Measurements from ENCODE around the gene ELOVL6.
"Not testable (repeated sequence)": the region's sequence is repeated elsewhere in the genome, so short reads cannot be mapped to it uniquely, and the experiment has no call there.

Gene ELOVL6

DNA sequence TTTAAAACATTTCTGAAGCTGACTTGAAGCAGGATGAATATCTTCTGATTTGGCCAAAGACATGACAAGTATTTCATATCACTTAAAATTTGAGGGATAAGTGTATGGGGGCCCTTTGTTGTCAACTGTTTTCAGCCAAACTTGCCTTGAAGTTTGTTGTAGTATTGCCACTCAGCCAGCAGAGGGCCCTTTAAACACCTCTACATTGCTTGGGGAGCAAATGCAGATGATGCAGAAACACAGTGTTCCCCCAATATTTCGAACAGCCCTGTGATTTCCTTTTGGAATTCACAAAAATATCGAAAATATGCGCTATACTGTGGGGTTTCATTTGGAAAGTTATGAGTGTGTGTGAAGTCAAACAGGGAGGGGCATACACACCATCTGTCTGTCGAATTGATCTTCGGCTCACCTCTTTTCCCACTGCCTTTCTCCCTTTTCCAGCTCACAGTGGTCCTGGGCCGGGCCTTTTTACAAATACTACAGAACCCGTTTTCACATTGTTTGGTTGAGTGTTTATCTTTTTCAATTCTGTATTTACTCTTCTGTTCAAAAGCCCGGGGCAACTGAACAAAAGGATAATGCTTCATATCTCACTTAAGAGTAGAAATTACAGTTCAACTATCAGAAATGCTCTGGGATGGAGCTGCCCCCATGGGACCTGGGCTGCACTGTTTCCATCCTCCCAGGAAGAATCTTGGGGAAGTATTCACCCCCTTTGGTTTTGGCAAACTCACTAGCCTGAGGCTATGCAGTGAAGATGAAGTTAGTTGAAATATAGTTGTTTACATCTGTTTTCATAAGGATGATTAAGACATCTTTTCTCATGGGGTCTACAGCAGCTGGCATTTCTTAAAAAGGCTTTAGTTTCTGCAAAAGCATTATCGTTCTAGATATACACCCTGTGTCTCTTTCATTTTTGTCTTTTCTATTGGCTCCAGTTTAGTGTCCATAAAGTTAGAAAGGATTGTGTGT, 148.2 kb downstream of the ELOVL6 start:
- H3K4me3 ChIP-seq = no peak overlapping the region

DNA sequence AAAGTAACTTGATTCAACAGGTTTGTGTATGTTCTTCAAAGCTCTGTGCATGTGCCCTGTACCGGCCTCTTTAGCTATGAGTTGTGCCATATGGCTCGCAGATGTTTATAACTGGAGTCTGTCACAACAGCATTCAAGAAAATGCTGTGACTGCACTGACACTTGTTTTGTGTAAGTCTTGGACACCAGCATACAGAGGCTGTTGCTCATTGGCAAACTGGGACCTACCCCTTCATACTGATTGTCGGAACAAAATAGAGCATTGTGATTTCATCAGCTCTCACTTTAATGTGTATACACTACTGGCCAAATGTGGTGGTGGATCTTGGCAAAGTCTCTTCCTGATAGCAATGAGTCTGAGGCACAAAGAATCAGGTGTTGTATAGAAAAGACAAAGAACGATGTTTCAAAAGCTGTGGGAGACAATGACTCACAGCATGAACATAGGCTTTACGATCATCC, 151.8 kb downstream of the ELOVL6 start:
- Histone ChIP-seq H3K36me3 (peaks cover 14% of the 10 kb centered on the region), H3K4me2 (no peak overlapping the region), H3K4me1 (peaks cover 55% of the 10 kb centered on the region), H3K27ac (no peak overlapping the region; the same call in 1 of the 2 replicates), H3K9me3 (no peaks in the 10 kb centered on the region), H3K27me3 (no peaks in the 10 kb centered on the region), H3K4me3 (no peak overlapping the region), H3K9ac (no peak overlapping the region), H4K20me1 (no peaks in the 10 kb centered on the region)
- TF ChIP-seq Cebpa-rat (IDR thresholded peaks at IDR 0.05) = no peak

More for the DNA sequence above, 148.2 kb downstream of the ELOVL6 start:
- no peak overlapping the region for H3K27ac ChIP-seq
- peaks cover 40% of the 10 kb centered on the region for H3K36me3 ChIP-seq
- TF ChIP-seq Cebpa-rat (IDR thresholded peaks at IDR 0.05) = no peak
- no peak overlapping the region for H3K9ac ChIP-seq
- H3K27me3 ChIP-seq = no peaks in the 10 kb centered on the region
- H3K4me2 ChIP-seq = no peak overlapping the region
- H3K4me1 ChIP-seq = peaks cover 25% of the 10 kb centered on the region
- H3K9me3 ChIP-seq = no peaks in the 10 kb centered on the region
- H4K20me1 ChIP-seq = no peaks in the 10 kb centered on the region

DNA sequence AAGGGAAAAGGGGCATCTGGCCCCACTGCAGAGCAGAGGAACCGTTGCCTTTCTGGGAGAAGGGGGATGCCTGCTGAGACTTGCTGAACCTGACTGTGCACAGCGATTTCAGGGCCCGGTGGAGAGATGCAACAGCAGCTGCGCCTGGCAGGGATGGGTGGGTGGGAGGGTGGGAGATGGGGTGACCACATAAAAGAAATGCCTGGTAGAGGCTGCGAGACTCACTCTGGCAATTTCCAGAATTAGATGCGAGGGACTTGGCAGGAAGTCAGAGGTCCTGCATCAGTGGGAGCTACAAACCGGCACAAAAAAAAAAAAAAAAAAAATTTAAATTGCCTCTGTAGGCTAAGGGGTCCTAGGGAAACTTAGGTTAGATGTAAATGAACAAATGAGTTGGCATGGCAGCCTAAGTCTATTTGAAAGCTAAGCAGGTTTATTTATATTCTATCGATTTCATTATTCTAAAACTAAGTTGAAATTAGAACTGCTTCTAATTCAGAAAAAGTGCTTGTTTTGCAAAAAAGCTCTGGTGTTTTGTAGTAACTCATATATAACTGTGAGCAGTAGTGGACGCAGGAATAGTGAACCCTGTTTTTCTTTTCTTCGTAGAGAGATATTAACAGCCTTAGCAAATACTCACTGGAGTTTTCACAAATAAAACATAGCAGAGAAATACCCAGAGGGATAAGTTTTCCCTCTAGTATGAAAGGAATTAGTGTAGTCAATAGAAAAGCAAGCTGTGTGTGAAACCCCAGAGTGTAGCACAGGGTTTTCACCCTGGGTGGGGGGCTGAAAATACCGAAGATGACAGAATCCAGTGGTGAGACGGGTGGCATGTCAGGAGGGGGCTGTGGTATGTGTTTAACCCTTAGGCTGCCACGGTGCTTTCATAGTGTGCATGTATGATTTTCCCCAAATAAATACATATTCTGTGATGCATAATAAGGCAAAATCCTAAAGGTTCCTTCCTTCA, 155.6 kb downstream of the ELOVL6 start:
- peak overlapping the region; percentile 96 for H3K4me2 ChIP-seq
- H3K27ac ChIP-seq = peak overlapping the region; percentile 73
- H3K9me3 ChIP-seq = no peaks in the 10 kb centered on the region
- H3K4me3 ChIP-seq = peak overlapping the region; percentile 52; the same call in 1 of the 2 replicates
- H3K4me1 ChIP-seq = peaks cover 78% of the 10 kb centered on the region
- H3K36me3 ChIP-seq = peaks cover 3% of the 10 kb centered on the region; the same call in 1 of the 2 replicates
- no peak for TF ChIP-seq Cebpa-rat (IDR thresholded peaks at IDR 0.05)
- peak overlapping the region; percentile 64; the same call in 1 of the 2 replicates for H3K9ac ChIP-seq
- no peaks in the 10 kb centered on the region for H3K27me3 ChIP-seq
- no peaks in the 10 kb centered on the region for H4K20me1 ChIP-seq

DNA sequence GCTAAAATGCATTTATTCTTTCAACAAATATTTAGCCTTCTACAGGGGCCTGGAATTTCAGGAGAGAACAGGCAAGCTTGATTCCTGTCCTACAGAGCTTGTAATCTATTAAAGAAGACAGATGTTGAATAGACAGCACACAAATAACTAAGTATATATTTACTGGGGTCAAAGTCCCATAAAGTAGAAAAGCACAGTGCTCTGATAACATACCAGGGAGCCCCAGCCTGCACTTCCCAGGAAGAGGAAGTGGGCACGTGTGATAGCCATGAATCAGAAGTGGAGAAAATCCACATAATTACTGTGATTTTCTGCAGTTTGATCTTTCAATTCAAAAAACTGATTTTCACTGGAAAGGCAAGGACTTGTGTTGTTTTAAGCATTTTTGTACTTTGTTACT, 156.7 kb downstream of the ELOVL6 start:
- TF ChIP-seq Cebpa-rat (IDR thresholded peaks at IDR 0.05) = no peak
- Histone ChIP-seq H3K4me3 (peak overlapping the region; percentile 52; the same call in 1 of the 2 replicates), H3K36me3 (peaks cover 2% of the 10 kb centered on the region; the same call in 1 of the 2 replicates), H3K9ac (peak overlapping the region; percentile 64), H3K4me2 (peak overlapping the region; percentile 96), H3K9me3 (no peaks in the 10 kb centered on the region), H3K27me3 (no peaks in the 10 kb centered on the region), H3K4me1 (peaks cover 89% of the 10 kb centered on the region), H4K20me1 (no peaks in the 10 kb centered on the region), H3K27ac (peak overlapping the region; percentile 73)

DNA sequence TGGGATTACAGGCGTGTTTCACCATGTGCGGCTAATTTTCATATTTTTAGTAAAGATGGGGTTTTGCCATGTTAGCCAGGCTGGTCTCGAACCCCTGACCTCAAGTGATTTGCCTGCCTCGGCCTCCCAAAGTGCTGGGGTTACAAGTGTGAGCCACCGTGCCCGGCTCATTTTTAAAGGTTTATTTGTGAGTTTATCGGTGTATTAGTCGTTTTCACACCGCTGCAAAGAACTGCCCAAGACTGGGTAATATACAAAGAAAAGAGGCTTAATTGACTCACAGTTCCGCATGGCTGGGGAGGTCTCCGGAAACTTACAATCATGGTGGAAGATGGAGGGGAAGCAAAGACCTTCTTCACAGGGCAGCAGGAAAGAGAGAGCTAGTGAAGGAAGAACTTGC, 159.3 kb downstream of the ELOVL6 start:
- not testable (repeated sequence) for H3K9ac ChIP-seq
- peak overlapping the region; percentile 63 for H3K4me2 ChIP-seq

DNA sequence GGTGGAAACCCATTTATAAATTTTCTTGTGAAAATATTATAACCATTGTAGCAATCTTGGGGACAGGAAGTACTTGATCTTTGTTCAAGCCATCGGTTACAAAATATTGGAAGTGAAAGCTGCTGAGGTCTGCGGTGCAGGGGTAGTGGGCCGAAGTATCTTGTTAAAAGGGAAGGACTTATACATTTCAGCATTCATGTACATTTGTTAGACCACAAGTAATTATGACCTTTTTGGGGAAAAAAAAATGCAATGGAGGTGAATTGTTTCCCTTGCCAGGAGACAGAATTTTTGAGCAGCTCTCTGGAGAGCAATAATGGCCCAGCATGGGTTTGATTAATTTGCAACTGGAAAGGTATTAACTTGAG, 164.4 kb downstream of the ELOVL6 start:
- H3K36me3 ChIP-seq = no peaks in the 10 kb centered on the region
- peaks cover 10% of the 10 kb centered on the region for H3K9me3 ChIP-seq
- no peaks in the 10 kb centered on the region for H4K20me1 ChIP-seq
- H3K27ac ChIP-seq = peak overlapping the region; percentile 38; the same call in 1 of the 2 replicates
- H3K9ac ChIP-seq = no peak overlapping the region
- peaks cover 89% of the 10 kb centered on the region for H3K4me1 ChIP-seq
- H3K27me3 ChIP-seq = no peaks in the 10 kb centered on the region
- H3K4me3 ChIP-seq = no peak overlapping the region; the same call in 1 of the 2 replicates
- peak overlapping the region; percentile 80 for H3K4me2 ChIP-seq
- TF ChIP-seq Cebpa-rat (IDR thresholded peaks at IDR 0.05) = no peak

More for the DNA sequence above, 159.3 kb downstream of the ELOVL6 start:
- Histone ChIP-seq H3K27ac (peak overlapping the region; percentile 29; the same call in 1 of the 2 replicates), H3K4me1 (peaks cover 98% of the 10 kb centered on the region)
- not testable (repeated sequence) for H3K36me3 ChIP-seq, H3K4me3 ChIP-seq, H3K27me3 ChIP-seq, H4K20me1 ChIP-seq, H3K9me3 ChIP-seq

DNA sequence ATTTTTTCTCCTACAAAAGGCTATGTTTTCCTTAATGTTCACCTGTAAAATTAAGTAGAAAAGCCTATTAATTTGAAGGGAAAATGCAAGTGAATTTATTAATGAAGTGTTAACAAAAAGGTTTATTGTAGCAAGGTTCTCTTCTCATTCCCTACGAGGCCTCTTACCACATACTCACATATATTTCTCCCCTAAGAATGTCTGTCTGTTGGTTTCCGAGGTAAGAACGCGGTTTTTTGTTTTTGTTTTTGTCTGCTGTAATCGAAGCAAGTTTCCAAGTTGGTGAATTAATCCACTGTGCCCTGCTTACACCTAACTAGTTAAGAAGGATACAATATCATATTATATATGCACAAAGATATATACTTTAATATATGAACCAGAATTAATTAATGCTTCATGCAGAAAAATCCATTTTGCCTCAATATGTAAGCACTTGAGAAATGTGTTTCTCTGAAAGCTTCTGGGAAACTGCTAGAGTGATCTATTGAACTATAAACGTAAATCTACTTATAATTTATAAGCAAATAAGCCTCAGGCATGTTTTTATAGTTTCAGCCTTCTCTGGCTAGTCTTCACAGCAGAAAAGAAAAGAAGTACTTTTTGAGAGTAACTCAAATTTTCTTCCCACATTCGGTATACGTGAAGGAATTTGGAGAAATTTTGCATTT, 164.9 kb downstream of the ELOVL6 start:
- no peaks in the 10 kb centered on the region for H4K20me1 ChIP-seq
- H3K36me3 ChIP-seq = no peaks in the 10 kb centered on the region
- H3K27me3 ChIP-seq = no peaks in the 10 kb centered on the region
- no peak overlapping the region for H3K9ac ChIP-seq
- no peak for TF ChIP-seq Cebpa-rat (IDR thresholded peaks at IDR 0.05)
- H3K4me3 ChIP-seq = no peak overlapping the region; the same call in 1 of the 2 replicates
- H3K27ac ChIP-seq = peak overlapping the region; percentile 38; the same call in 1 of the 2 replicates
- H3K4me1 ChIP-seq = peaks cover 84% of the 10 kb centered on the region
- H3K4me2 ChIP-seq = peak overlapping the region; percentile 80
- H3K9me3 ChIP-seq = peaks cover 10% of the 10 kb centered on the region

DNA sequence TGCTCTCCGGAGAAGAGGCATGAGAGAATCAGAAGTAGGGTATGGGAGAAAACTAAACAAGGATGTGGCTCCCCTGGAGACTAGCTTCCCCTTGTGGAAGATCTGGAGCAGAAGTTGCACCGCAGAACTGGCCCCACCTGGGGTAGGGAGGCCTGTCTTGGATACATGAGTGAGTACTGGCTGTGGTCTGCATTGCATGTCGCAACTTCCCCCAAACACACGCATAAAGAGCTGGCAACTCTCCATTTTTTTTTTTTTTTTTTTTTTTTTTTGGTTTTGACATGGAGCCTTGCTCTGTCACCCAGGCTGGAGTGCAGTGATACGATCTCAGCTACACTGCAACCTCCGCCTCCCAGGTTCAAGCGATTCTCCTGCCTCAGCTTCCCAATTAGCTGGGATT, 165.8 kb downstream of the ELOVL6 start:
- Histone ChIP-seq H3K27me3 (no peaks in the 10 kb centered on the region), H3K4me1 (peaks cover 75% of the 10 kb centered on the region), H3K9ac (no peak overlapping the region), H3K4me3 (no peak overlapping the region), H3K4me2 (peak overlapping the region; percentile 80), H4K20me1 (no peaks in the 10 kb centered on the region), H3K9me3 (peaks cover 10% of the 10 kb centered on the region), H3K27ac (no peak overlapping the region), H3K36me3 (no peaks in the 10 kb centered on the region)
- peak; percentile 92 for TF ChIP-seq Cebpa-rat (IDR thresholded peaks at IDR 0.05)

DNA sequence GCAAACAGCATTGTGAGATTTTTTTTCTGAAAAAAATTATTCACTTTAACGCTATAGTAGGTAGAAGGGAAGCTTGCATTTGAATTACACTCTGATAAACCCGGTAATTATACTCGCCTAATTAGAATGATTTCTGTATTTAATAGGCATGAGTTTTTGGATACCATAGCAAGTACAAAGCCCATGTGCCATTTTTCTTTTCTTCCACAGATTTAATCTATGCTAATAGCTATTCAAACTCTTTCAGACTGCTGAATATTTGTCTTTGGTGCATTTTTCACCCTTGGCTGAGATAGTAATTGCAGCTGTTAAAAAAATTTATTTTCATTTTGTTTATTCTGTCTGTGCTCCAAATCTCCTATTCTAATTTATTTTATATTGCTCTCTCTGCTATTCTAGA, 172.7 kb downstream of the ELOVL6 start:
- no peak for TF ChIP-seq Cebpa-rat (IDR thresholded peaks at IDR 0.05)
- H3K27ac ChIP-seq = no peak overlapping the region
- H3K4me1 ChIP-seq = peaks cover 24% of the 10 kb centered on the region
- peaks cover under 1% of the 10 kb centered on the region for H3K9me3 ChIP-seq
- no peaks in the 10 kb centered on the region for H3K27me3 ChIP-seq
- no peaks in the 10 kb centered on the region for H4K20me1 ChIP-seq
- H3K4me2 ChIP-seq = no peak overlapping the region
- H3K36me3 ChIP-seq = no peaks in the 10 kb centered on the region
- no peak overlapping the region for H3K9ac ChIP-seq
- no peak overlapping the region for H3K4me3 ChIP-seq
